HEK293 (cell line): ENCODE data around the gene PPP1R27.

Experiments used
- HIC1 ChIP-seq: fragments of 450-650 bp; formaldehyde crosslinking; IDR thresholded peaks from 2 replicates; pipeline ENCODE4 v1.5.1; 2016; ENCODE audit warnings: missing biosample characterization, missing genetic modification characterization
- HOXA7 ChIP-seq: sonication (generic); formaldehyde crosslinking; IDR thresholded peaks from 2 replicates; pipeline ENCODE4 v1.8.1; 2022; ENCODE audit warnings: missing genetic modification reagents, borderline replicate concordance
- INSM2 ChIP-seq: fragments of 450-650 bp; formaldehyde crosslinking; IDR thresholded peaks from 2 replicates; pipeline ENCODE4 v1.5.1; 2016; ENCODE audit warnings: missing biosample characterization, missing genetic modification characterization
- KLF7 ChIP-seq: fragments of 450-650 bp; formaldehyde crosslinking; IDR thresholded peaks from 2 replicates; pipeline ENCODE4 v1.5.1; 2016; ENCODE audit warnings: missing biosample characterization, missing genetic modification characterization, borderline replicate concordance
- SALL2 ChIP-seq: fragments of 450-650 bp; formaldehyde crosslinking; IDR thresholded peaks from 2 replicates; pipeline ENCODE4 v1.5.0; 2017; ENCODE audit warnings: missing biosample characterization, mild to moderate bottlenecking, missing genetic modification characterization, borderline replicate concordance
- SP2 ChIP-seq: fragments of 450-650 bp; formaldehyde crosslinking; IDR thresholded peaks from 2 replicates; pipeline ENCODE4 v1.5.1; 2016; ENCODE audit warnings: missing biosample characterization, missing genetic modification characterization
- SP3 ChIP-seq: fragments of 450-650 bp; formaldehyde crosslinking; IDR thresholded peaks from 2 replicates; pipeline ENCODE4 v1.5.1; 2016; ENCODE audit warnings: missing biosample characterization, missing genetic modification characterization
- TRIM28 ChIP-seq: IDR thresholded peaks from 2 replicates; pipeline ENCODE4 v1.6.1; 2011; ENCODE audit warnings: low read length, control low read depth, borderline replicate concordance
- ZBTB10 ChIP-seq: fragments of 450-650 bp; formaldehyde crosslinking; IDR thresholded peaks from 2 replicates; pipeline ENCODE4 v1.5.1; 2016; ENCODE audit warnings: missing biosample characterization, missing genetic modification characterization
- ZBTB17 ChIP-seq: fragments of 450-650 bp; formaldehyde crosslinking; IDR thresholded peaks from 2 replicates; pipeline ENCODE4 v1.5.1; 2016; ENCODE audit warnings: missing biosample characterization, missing genetic modification characterization
- ZNF10 ChIP-seq: fragments of 450-650 bp; formaldehyde crosslinking; IDR thresholded peaks from 2 replicates; pipeline ENCODE4 v1.5.1; 2017; ENCODE audit warnings: missing biosample characterization, missing genetic modification characterization
- ZNF114 ChIP-seq: fragments of 450-650 bp; formaldehyde crosslinking; IDR thresholded peaks from 2 replicates; pipeline ENCODE4 v1.5.0; 2017; ENCODE audit warnings: missing biosample characterization, missing genetic modification characterization
- ZNF202 ChIP-seq: fragments of 450-650 bp; formaldehyde crosslinking; IDR thresholded peaks from 2 replicates; pipeline ENCODE4 v1.5.1; 2016; ENCODE audit warnings: missing biosample characterization, missing genetic modification characterization, borderline replicate concordance
- ZNF26 ChIP-seq: fragments of 450-650 bp; formaldehyde crosslinking; IDR thresholded peaks from 2 replicates; pipeline ENCODE4 v1.5.1; 2016; ENCODE audit warnings: missing biosample characterization, missing genetic modification characterization
- ZNF433 ChIP-seq: fragments of 450-650 bp; formaldehyde crosslinking; IDR thresholded peaks from 2 replicates; pipeline ENCODE4 v1.5.1; 2016; ENCODE audit warnings: missing biosample characterization, missing genetic modification characterization, low read depth
- ZNF501 ChIP-seq: fragments of 450-650 bp; formaldehyde crosslinking; IDR thresholded peaks from 2 replicates; pipeline ENCODE4 v1.5.1; 2016; ENCODE audit warnings: missing biosample characterization, missing genetic modification characterization
- ZNF521 ChIP-seq: fragments of 450-650 bp; formaldehyde crosslinking; IDR thresholded peaks from 2 replicates; pipeline ENCODE4 v1.5.1; 2017; ENCODE audit warnings: missing biosample characterization, mild to moderate bottlenecking, missing genetic modification characterization
- ZNF654 ChIP-seq: fragments of 450-650 bp; formaldehyde crosslinking; IDR thresholded peaks from 2 replicates; pipeline ENCODE4 v1.5.1; 2016; ENCODE audit warnings: low read depth, missing biosample characterization, missing genetic modification characterization
- ZNF830 ChIP-seq: fragments of 450-650 bp; IDR thresholded peaks from 2 replicates; pipeline ENCODE4 v1.5.0; 2018; ENCODE audit warnings: missing biosample characterization, missing genetic modification characterization, low read depth, mild to moderate bottlenecking, moderate library complexity
- ZSCAN18 ChIP-seq: fragments of 450-650 bp; formaldehyde crosslinking; IDR thresholded peaks from 2 replicates; pipeline ENCODE4 v1.5.1; 2016; ENCODE audit warnings: missing biosample characterization, missing genetic modification characterization
- ZXDB ChIP-seq: fragments of 450-650 bp; formaldehyde crosslinking; IDR thresholded peaks from 2 replicates; pipeline ENCODE4 v1.5.1; 2016; ENCODE audit warnings: missing biosample characterization, missing genetic modification characterization
- TF ChIP-seq, protein P1 (sequence below): fragments of 450-650 bp; formaldehyde crosslinking; IDR thresholded peaks from 2 replicates; pipeline ENCODE4 v1.5.1; 2016; ENCODE audit warnings: missing biosample characterization, missing genetic modification characterization
- TF ChIP-seq, protein P2 (sequence below): fragments of 450-650 bp; formaldehyde crosslinking; IDR thresholded peaks from 2 replicates; pipeline ENCODE4 v1.5.1; 2016; ENCODE audit warnings: missing biosample characterization, missing genetic modification characterization

Gene PPP1R27

GRCh38 chr17:81870131-81870980, 35.5 kb upstream of the PPP1R27 start (continued):
- TF ChIP-seq, protein P1, sequence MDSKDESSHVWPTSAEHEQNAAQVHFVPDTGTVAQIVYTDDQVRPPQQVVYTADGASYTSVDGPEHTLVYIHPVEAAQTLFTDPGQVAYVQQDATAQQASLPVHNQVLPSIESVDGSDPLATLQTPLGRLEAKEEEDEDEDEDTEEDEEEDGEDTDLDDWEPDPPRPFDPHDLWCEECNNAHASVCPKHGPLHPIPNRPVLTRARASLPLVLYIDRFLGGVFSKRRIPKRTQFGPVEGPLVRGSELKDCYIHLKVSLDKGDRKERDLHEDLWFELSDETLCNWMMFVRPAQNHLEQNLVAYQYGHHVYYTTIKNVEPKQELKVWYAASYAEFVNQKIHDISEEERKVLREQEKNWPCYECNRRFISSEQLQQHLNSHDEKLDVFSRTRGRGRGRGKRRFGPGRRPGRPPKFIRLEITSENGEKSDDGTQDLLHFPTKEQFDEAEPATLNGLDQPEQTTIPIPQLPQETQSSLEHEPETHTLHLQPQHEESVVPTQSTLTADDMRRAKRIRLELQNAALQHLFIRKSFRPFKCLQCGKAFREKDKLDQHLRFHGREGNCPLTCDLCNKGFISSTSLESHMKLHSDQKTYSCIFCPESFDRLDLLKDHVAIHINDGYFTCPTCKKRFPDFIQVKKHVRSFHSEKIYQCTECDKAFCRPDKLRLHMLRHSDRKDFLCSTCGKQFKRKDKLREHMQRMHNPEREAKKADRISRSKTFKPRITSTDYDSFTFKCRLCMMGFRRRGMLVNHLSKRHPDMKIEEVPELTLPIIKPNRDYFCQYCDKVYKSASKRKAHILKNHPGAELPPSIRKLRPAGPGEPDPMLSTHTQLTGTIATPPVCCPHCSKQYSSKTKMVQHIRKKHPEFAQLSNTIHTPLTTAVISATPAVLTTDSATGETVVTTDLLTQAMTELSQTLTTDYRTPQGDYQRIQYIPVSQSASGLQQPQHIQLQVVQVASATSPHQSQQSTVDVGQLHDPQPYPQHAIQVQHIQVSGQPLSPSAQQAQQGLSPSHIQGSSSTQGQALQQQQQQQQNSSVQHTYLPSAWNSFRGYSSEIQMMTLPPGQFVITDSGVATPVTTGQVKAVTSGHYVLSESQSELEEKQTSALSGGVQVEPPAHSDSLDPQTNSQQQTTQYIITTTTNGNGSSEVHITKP (tag by site-specific recombination): 0 out of 2 replicates have a peak, but pooled peaks have one; percentile 40
- no peak for TF ChIP-seq ZNF433 (tag by site-specific recombination)
- TF ChIP-seq HIC1 (tag by site-specific recombination): no peak; the same call in 1 of the 2 replicates
- 0 out of 2 replicates have a peak, but pooled peaks have one; percentile 9 for TF ChIP-seq INSM2 (tag by site-specific recombination)
- TF ChIP-seq KLF7 (tag by site-specific recombination): 0 out of 2 replicates have a peak, but pooled peaks have one; percentile 21
- TF ChIP-seq ZBTB17 (tag by site-specific recombination): no peak; the same call in 1 of the 2 replicates
- no peak for TF ChIP-seq ZNF10 (tag by site-specific recombination)
- no peak for TF ChIP-seq ZNF501 (tag by site-specific recombination)
- no peak for TF ChIP-seq ZNF654 (tag by site-specific recombination)
- no peak for TF ChIP-seq SALL2 (tag by site-specific recombination)
- no peak for TF ChIP-seq HOXA7
- no peak for TF ChIP-seq ZNF202 (tag by site-specific recombination)
- TF ChIP-seq ZSCAN18: no peak
- peak; percentile 44 for TF ChIP-seq SP2 (tag by site-specific recombination)
- peak; percentile 86 for TF ChIP-seq ZXDB (tag by site-specific recombination)
- no peak for TF ChIP-seq TRIM28
- TF ChIP-seq SP3 (tag by site-specific recombination): peak; percentile 74
- no peak for TF ChIP-seq ZNF26 (tag by site-specific recombination)
- no peak for TF ChIP-seq ZNF521 (tag by site-specific recombination)
- no peak for TF ChIP-seq ZNF830 (tag by site-specific recombination)
- TF ChIP-seq, protein P2, sequence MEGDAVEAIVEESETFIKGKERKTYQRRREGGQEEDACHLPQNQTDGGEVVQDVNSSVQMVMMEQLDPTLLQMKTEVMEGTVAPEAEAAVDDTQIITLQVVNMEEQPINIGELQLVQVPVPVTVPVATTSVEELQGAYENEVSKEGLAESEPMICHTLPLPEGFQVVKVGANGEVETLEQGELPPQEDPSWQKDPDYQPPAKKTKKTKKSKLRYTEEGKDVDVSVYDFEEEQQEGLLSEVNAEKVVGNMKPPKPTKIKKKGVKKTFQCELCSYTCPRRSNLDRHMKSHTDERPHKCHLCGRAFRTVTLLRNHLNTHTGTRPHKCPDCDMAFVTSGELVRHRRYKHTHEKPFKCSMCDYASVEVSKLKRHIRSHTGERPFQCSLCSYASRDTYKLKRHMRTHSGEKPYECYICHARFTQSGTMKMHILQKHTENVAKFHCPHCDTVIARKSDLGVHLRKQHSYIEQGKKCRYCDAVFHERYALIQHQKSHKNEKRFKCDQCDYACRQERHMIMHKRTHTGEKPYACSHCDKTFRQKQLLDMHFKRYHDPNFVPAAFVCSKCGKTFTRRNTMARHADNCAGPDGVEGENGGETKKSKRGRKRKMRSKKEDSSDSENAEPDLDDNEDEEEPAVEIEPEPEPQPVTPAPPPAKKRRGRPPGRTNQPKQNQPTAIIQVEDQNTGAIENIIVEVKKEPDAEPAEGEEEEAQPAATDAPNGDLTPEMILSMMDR (tag by site-specific recombination): no peak
- no peak for TF ChIP-seq ZNF114 (tag by site-specific recombination)
- no peak; the same call in 1 of the 2 replicates for TF ChIP-seq ZBTB10 (tag by site-specific recombination)
